Spleen (tissue), 13 donors: ENCODE measurements around the gene REEP5. TPM values are rescaled to one million over a fixed set of nuclear protein-coding genes. Genes with fewer than 3 reads are reported as not detected.

ENCODE experiments used
- DNase-seq: peaks from one replicate; pipeline ENCODE4 v3.0.0-alpha.2; 2020
- H3K27ac ChIP-seq, 8 donors: fragments of 200-600 bp; sonication (generic) in 7 of 8; 1 replicate in 4 of 8; 2 replicates in 4 of 8; pipeline versions ENCODE4 v1.5.0 to v1.8.0; 2016 to 2021; ENCODE audit warnings: inconsistent platforms in 4 of 8, mild to moderate bottlenecking in 4 of 8, moderate library complexity in 1 of 8
- H3K27me3 ChIP-seq, 7 donors: fragments of 200-600 bp; sonication (generic) in 6 of 7; replicated peaks in 1 of 7; 1 replicate in 4 of 7; 2 replicates in 3 of 7; pipeline versions ENCODE4 v1.5.0 to v1.8.0; 2016 to 2021; ENCODE audit warnings: inconsistent platforms in 3 of 7, mild to moderate bottlenecking in 1 of 7
- H3K36me3 ChIP-seq, 6 donors: fragments of 200-600 bp; sonication (generic) in 5 of 6; 1 replicate in 4 of 6; 2 replicates in 2 of 6; pipeline versions ENCODE4 v1.5.0 to v1.8.0; 2016 to 2021; ENCODE audit warnings: inconsistent platforms in 2 of 6
- H3K4me1 ChIP-seq, 6 donors: fragments of 200-600 bp; sonication (generic) in 5 of 6; 1 replicate in 3 of 6; 2 replicates in 3 of 6; pipeline versions ENCODE4 v1.5.0 to v1.8.0; 2016 to 2021; ENCODE audit warnings: inconsistent platforms in 3 of 6
- H3K4me3 ChIP-seq, 8 donors: fragments of 200-600 bp; sonication (generic) in 7 of 8; 1 replicate in 4 of 8; 2 replicates in 4 of 8; pipeline versions ENCODE4 v1.5.0 to v1.8.0; 2016 to 2021; ENCODE audit warnings: inconsistent platforms in 4 of 8, mild to moderate bottlenecking in 4 of 8, moderate library complexity in 2 of 8
- H3K9me3 ChIP-seq, 8 donors: fragments of 200-600 bp; sonication (generic) in 7 of 8; 1 replicate in 4 of 8; 2 replicates in 4 of 8; pipeline versions ENCODE4 v1.5.0 to v1.8.0; 2016 to 2021; ENCODE audit warnings: inconsistent platforms in 4 of 8
- POLR2A ChIP-seq, 3 donors: fragments of 450-650 bp; IDR thresholded peaks; one replicate each; pipeline ENCODE4 v1.5.1; 2017; ENCODE audit warnings: antibody characterized with exemption in 3 of 3, mild to moderate bottlenecking in 1 of 3
- POLR2AphosphoS5 ChIP-seq, 3 donors: sonication (generic); formaldehyde crosslinking; IDR thresholded peaks; one replicate each; pipeline ENCODE4 v1.5.1; 2017; ENCODE audit warnings: antibody characterized with exemption in 3 of 3
- WGBS, 5 donors: extraction: QIAGEN DNeasy Blood & Tissue Kit in 3 of 5; methylation state at CpG; one replicate each; pipeline versions ENCODE4 v1.1.5 to v1.1.7; 2013 to 2018; 5-methylcytosine and 5-hydroxymethylcytosine counted together
- intact Hi-C: fragments of 100-400 bp; cut with DNase I; formaldehyde crosslinking; loops from one replicate; pipeline ENCODE4 v1.15.0; 2023; ENCODE audit warnings: low total_unique reads
- long read RNA-seq, 2 donors: transcript quantifications; one replicate each; lab custom pipeline, GENCODE V29; 2026
- polyA plus RNA-seq, 3 donors: library from polyadenylated mRNA; stranded (reverse); fragments of 200-250 nt; gene quantifications; one replicate each; pipeline ENCODE4 v1.2.1, GENCODE V29; 2013
- total RNA-seq, 7 donors: library from RNA; depleted of rRNA in 3 of 7; stranded (reverse); fragments of >200 nt in 3 of 7; fragmentation: NEBNext Ultra II Directional in 4 of 7; extraction: Animal tissue kit (Norgen Biotek cat#: 25700) in 4 of 7; gene quantifications; one replicate each; pipeline versions ENCODE4 v1.1.0 to v1.2.1, GENCODE V29; 2016 to 2021
- TF ChIP-seq, protein P1 (sequence below), 11 experiments: fragments of 200-600 bp in 7 of 11; fragments of 450-650 bp in 4 of 11; sonication (generic) in 4 of 11; IDR thresholded peaks in 8 of 11; conservative IDR thresholded peaks in 3 of 11; 1 replicate in 7 of 11; 2 replicates in 4 of 11; pipeline versions ENCODE4 v1.4.0 to v1.8.0; 2016 to 2021; ENCODE audit warnings: antibody characterized with exemption in 11 of 11, inconsistent platforms in 4 of 11, mild to moderate bottlenecking in 1 of 11
- donor health status: healthy with polysubstance abuse.
- donor health status: DM: no; HTN: no; CAD: no; lungs with moderate emphysema.
- donor health status: DM: no; HTN: no; CAD: no.
- donor health status: Bipolar disorder and iron deficiency.
- donor health status: healthy.
- donor health status: DM: no; HTN: no; CAD: no.
- donor health status: DM: yes; HTN: yes; CAD: no.

The REEP5 gene
- total RNA-seq, result 10 to 100 TPM; 56.1 to 84.8 (median 66.1) TPM
- 10 to 100 TPM; 25.3 to 39.2 (median 34.2) TPM for polyA plus RNA-seq
- long read RNA-seq, donor 1, transcript REEP5-202 (5 exons, 3,326 nt), result major isoform, 53 of 53 reads
- long read RNA-seq, donor 1, partial matches to known transcripts, result 0 of 53 reads
- long read RNA-seq, donor 1, other reads (novel, unspliced or antisense), result 0 of 53 reads
- long read RNA-seq, donor 2, transcript REEP5-202 (5 exons, 3,326 nt), result major isoform, 43 of 44 reads
- long read RNA-seq, donor 2, partial matches to known transcripts, result 0 of 44 reads
- long read RNA-seq, donor 2, other reads (novel, unspliced or antisense), result 0 of 44 reads

GRCh38 chr5:112921833-112922817 is at the start of gene REEP5:
TSS of gene REEP5 (minus strand) at chr5:112922227. CDS start at chr5:112922190, 37 bp downstream.
- peak within 1 kb of the TSS; percentile 93 to 99 (median 97) for H3K27ac ChIP-seq
- peaks cover 23 to 91% (median 70%) of the 10 kb centered on the region in 6 donors for H3K4me1 ChIP-seq
- no peaks in the 10 kb centered on the region for H3K9me3 ChIP-seq
- WGBS, 5 donors, result 1 to 2% (median 2%) methylated on average over 50 to 80 of the region's 80 CpGs
- DNase-seq, result peak; percentile 98
- no peaks in the 10 kb centered on the region for H3K27me3 ChIP-seq
- intact Hi-C loops, result loop anchor here (10.0 kb wide), 1 partner anchor 53 kb away; the partner anchor contains the start of gene DCP2
- peak within 1 kb of the TSS; percentile 69 to 99 (median 95) for H3K4me3 ChIP-seq
- peak in 2 of 3 donors; percentile 82 to 85 for TF ChIP-seq POLR2A (IDR thresholded peaks at IDR 0.05)
- TF ChIP-seq, protein P1, sequence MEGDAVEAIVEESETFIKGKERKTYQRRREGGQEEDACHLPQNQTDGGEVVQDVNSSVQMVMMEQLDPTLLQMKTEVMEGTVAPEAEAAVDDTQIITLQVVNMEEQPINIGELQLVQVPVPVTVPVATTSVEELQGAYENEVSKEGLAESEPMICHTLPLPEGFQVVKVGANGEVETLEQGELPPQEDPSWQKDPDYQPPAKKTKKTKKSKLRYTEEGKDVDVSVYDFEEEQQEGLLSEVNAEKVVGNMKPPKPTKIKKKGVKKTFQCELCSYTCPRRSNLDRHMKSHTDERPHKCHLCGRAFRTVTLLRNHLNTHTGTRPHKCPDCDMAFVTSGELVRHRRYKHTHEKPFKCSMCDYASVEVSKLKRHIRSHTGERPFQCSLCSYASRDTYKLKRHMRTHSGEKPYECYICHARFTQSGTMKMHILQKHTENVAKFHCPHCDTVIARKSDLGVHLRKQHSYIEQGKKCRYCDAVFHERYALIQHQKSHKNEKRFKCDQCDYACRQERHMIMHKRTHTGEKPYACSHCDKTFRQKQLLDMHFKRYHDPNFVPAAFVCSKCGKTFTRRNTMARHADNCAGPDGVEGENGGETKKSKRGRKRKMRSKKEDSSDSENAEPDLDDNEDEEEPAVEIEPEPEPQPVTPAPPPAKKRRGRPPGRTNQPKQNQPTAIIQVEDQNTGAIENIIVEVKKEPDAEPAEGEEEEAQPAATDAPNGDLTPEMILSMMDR (IDR thresholded peaks at IDR 0.05 in 8 of 11, conservative IDR thresholded peaks at IDR 0.05 in 3 of 11), result peak; percentile 55 to 96 (median 88)
- TF ChIP-seq POLR2AphosphoS5 (IDR thresholded peaks at IDR 0.05), result peak; percentile 92 to 96 (median 93)
- H3K36me3 ChIP-seq, result peaks cover 0 to 31% (median 11%) of the 10 kb centered on the region in 6 donors

DNA sequence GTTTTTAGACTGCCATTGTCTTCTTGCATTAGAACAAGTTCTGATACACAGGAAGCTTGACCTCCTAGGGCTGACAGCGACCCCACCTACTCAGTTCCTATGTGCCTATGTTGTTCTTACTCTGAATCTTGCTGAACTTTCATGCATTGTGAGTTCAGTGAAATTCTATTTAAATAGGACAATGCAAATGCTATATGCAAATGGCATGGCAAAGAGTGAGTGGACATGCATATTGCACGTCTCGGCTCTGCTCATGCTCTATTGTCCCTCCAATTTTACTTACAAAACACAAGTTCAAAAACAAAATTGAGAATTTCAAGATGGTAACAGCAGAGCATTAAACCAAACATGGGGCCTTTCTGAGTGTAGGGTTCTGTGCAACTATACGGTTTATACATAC is 49.2 kb upstream of the REEP5 start:
- intact Hi-C loops, result loop anchor here (10.0 kb wide), 1 partner anchor 46 kb away; the partner anchor contains the start of gene REEP5
- no peak overlapping the region for H3K27ac ChIP-seq
- no peaks in the 10 kb centered on the region for H3K36me3 ChIP-seq
- 81 to 91% (median 88%) methylated on average over 4 of the region's 4 CpGs for WGBS, 5 donors
- H3K27me3 ChIP-seq, result no peaks in the 10 kb centered on the region
- TF ChIP-seq POLR2AphosphoS5 (IDR thresholded peaks at IDR 0.05), result no peak
- no peak for TF ChIP-seq POLR2A (IDR thresholded peaks at IDR 0.05)
- TF ChIP-seq, protein P1 (IDR thresholded peaks at IDR 0.05 in 8 of 11, conservative IDR thresholded peaks at IDR 0.05 in 3 of 11), result no peak
- H3K4me1 ChIP-seq, result peaks cover 4 to 8% (median 7%) of the 10 kb centered on the region in 6 donors
- DNase-seq, result no peak
- H3K9me3 ChIP-seq, result no peaks in the 10 kb centered on the region
- H3K4me3 ChIP-seq, result no peak overlapping the region

GRCh38 chr5:112968411-112969106 is 46.5 kb upstream of the REEP5 start:
- no peaks in the 10 kb centered on the region for H3K9me3 ChIP-seq
- TF ChIP-seq POLR2A (IDR thresholded peaks at IDR 0.05), result no peak
- no peak for DNase-seq
- intact Hi-C loops, result no loop called here
- H3K36me3 ChIP-seq, result no peaks in the 10 kb centered on the region
- WGBS, 5 donors, result 86 to 90% (median 87%) methylated on average over 5 of the region's 5 CpGs
- peaks cover 0 to 8% (median 4%) of the 10 kb centered on the region in 6 donors for H3K4me1 ChIP-seq
- peak overlapping the region in 1 of 8 donors; percentile 54 for H3K27ac ChIP-seq
- H3K27me3 ChIP-seq, result no peaks in the 10 kb centered on the region
- H3K4me3 ChIP-seq, result no peak overlapping the region

- Histone ChIP-seq H3K27ac (no peak overlapping the region), H3K4me3 (no peak overlapping the region), H3K27me3 (no peaks in the 10 kb centered on the region), H3K36me3 (no peaks in the 10 kb centered on the region), H3K9me3 (no peaks in the 10 kb centered on the region), H3K4me1 (peaks cover 0 to 10% (median 4%) of the 10 kb centered on the region in 6 donors)
- DNase-seq, result no peak
- intact Hi-C loops, result no loop called here
- TF ChIP-seq POLR2A (IDR thresholded peaks at IDR 0.05) (no peak), POLR2AphosphoS5 (IDR thresholded peaks at IDR 0.05) (no peak)
- TF ChIP-seq, protein P1 (IDR thresholded peaks at IDR 0.05 in 8 of 11, conservative IDR thresholded peaks at IDR 0.05 in 3 of 11), result no peak
- WGBS, 5 donors, result 80 to 91% (median 89%) methylated on average over 6 of the region's 6 CpGs
Observed at GRCh38 chr5:112967520-112968083, 45.6 kb upstream of the REEP5 start.
